Adrenal gland (tissue), 12 donors: ENCODE data around the gene HLCS. TPM values are rescaled to one million over a fixed set of nuclear protein-coding genes. Genes with fewer than 3 reads are reported as not detected.

ENCODE experiments used
- DNase-seq, 7 donors: peaks; one replicate each; pipeline ENCODE4 v3.0.0-alpha.2; 2019 to 2020
- H3K27ac ChIP-seq, 5 donors: fragments of 200-600 bp; sonication (generic) in 4 of 5; 1 replicate in 3 of 5; 2 replicates in 2 of 5; pipeline versions ENCODE4 v1.5.1 to v1.8.0; 2016 to 2020; ENCODE audit warnings: mild to moderate bottlenecking in 1 of 5
- H3K27me3 ChIP-seq: fragments of 200-600 bp; 2 replicates; pipeline ENCODE4 v1.8.0; 2021
- H3K36me3 ChIP-seq, 2 donors: fragments of 200-600 bp; replicated peaks in 1 of 2; 1 replicate in 1 of 2; 2 replicates in 1 of 2; pipeline versions ENCODE4 v1.5.1 to v1.8.0; 2018 to 2022
- H3K4me1 ChIP-seq, 2 donors: fragments of 200-600 bp; replicated peaks in 1 of 2; 1 replicate in 1 of 2; 2 replicates in 1 of 2; pipeline versions ENCODE4 v1.5.1 to v1.8.0; 2018 to 2021
- H3K4me3 ChIP-seq, 4 donors: fragments of 200-600 bp; sonication (generic) in 3 of 4; one replicate each; pipeline ENCODE4 v1.5.1; 2016 to 2018
- H3K9me3 ChIP-seq, 3 donors: fragments of 200-600 bp; sonication (generic) in 1 of 3; replicated peaks in 1 of 3; 1 replicate in 2 of 3; 2 replicates in 1 of 3; pipeline versions ENCODE4 v1.5.1 to v1.8.0; 2016 to 2021
- POLR2A ChIP-seq, 2 donors: fragments of 450-650 bp; IDR thresholded peaks; one replicate each; pipeline ENCODE4 v1.6.1; 2017; ENCODE audit warnings: antibody characterized with exemption in 2 of 2, mild to moderate bottlenecking in 2 of 2, moderate library complexity in 1 of 2
- WGBS, 4 donors: extraction: QIAGEN DNeasy Blood & Tissue Kit in 2 of 4; methylation state at CpG; one replicate each; pipeline versions ENCODE4 v1.1.5 to v1.1.7; 2013 to 2017; 5-methylcytosine and 5-hydroxymethylcytosine counted together
- intact Hi-C, 2 donors: fragments of 100-400 bp; cut with DNase I; formaldehyde crosslinking; loops; one replicate each; pipeline versions ENCODE4 v1.14.1 to v1.15.0; 2022 to 2023
- polyA plus RNA-seq, 3 donors: library from polyadenylated mRNA; stranded (reverse); fragments of 200-250 nt in 2 of 3; fragments of 350-450 nt in 1 of 3; fragmentation: Illumina TruSeq in 1 of 3; extraction: RNeasy Lipid Tissue Mini Kit (QIAGEN cat#74804) in 1 of 3; gene quantifications; one replicate each; pipeline ENCODE4 v1.2.3, GENCODE V29; 2013 to 2014
- total RNA-seq, 9 donors: library from RNA; depleted of rRNA in 4 of 9; stranded (reverse); fragments of >200 nt in 4 of 9; fragments of 120-200 nt in 1 of 9; fragmentation: NEBNext Ultra II Directional in 1 of 9; extraction: Animal tissue kit (Norgen Biotek cat#: 25700) in 1 of 9; gene quantifications; one replicate each; pipeline versions ENCODE4 v1.1.0 to v1.2.4, GENCODE V29; 2013 to 2023
- TF ChIP-seq, protein P1 (sequence below), 6 experiments: fragments of 450-650 bp in 4 of 6; fragments of 200-600 bp in 2 of 6; sonication (generic) in 1 of 6; IDR thresholded peaks; 1 replicate in 5 of 6; 2 replicates in 1 of 6; pipeline versions ENCODE4 v1.5.1 to v1.8.0; 2016 to 2021; ENCODE audit warnings: antibody characterized with exemption in 6 of 6, mild to moderate bottlenecking in 2 of 6, moderate library complexity in 1 of 6
- donor health status: healthy with polysubstance abuse.
- donor health status: Bipolar disorder and iron deficiency.
- donor health status: DM: yes; HTN: yes; CAD: no.
- donor health status: DM: no; HTN: no; CAD: no.
- donor health status: DM: no; HTN: no; CAD: no.
- donor health status: DM: yes; HTN: yes; CAD: no.

The HLCS gene
- total and polyA plus RNA-seq, 12 donors = 4.4 to 34.4 (median 19.8) TPM

DNA sequence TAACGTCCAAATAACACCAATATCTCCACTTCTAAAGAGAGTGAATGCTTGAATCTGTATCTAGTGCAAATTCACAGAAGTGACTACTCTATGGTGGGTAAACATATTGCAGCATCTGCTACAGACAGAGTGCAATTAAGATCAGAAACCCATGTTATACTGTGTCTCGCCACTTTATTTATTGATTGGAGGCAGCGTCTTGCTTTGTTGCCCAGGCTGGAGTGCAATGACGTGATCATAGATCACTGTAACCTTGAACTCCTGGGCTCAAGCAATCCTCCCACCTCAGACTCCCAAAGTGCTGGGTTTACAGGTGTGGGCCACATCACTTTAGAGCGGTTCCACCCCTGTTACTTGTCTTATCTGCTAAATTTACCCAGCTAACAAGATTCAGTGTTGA, 57.0 kb downstream of the HLCS start:
- TF ChIP-seq, protein P1, sequence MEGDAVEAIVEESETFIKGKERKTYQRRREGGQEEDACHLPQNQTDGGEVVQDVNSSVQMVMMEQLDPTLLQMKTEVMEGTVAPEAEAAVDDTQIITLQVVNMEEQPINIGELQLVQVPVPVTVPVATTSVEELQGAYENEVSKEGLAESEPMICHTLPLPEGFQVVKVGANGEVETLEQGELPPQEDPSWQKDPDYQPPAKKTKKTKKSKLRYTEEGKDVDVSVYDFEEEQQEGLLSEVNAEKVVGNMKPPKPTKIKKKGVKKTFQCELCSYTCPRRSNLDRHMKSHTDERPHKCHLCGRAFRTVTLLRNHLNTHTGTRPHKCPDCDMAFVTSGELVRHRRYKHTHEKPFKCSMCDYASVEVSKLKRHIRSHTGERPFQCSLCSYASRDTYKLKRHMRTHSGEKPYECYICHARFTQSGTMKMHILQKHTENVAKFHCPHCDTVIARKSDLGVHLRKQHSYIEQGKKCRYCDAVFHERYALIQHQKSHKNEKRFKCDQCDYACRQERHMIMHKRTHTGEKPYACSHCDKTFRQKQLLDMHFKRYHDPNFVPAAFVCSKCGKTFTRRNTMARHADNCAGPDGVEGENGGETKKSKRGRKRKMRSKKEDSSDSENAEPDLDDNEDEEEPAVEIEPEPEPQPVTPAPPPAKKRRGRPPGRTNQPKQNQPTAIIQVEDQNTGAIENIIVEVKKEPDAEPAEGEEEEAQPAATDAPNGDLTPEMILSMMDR (IDR thresholded peaks at IDR 0.05) = no peak
- TF ChIP-seq POLR2A (IDR thresholded peaks at IDR 0.05) = no peak

DNA sequence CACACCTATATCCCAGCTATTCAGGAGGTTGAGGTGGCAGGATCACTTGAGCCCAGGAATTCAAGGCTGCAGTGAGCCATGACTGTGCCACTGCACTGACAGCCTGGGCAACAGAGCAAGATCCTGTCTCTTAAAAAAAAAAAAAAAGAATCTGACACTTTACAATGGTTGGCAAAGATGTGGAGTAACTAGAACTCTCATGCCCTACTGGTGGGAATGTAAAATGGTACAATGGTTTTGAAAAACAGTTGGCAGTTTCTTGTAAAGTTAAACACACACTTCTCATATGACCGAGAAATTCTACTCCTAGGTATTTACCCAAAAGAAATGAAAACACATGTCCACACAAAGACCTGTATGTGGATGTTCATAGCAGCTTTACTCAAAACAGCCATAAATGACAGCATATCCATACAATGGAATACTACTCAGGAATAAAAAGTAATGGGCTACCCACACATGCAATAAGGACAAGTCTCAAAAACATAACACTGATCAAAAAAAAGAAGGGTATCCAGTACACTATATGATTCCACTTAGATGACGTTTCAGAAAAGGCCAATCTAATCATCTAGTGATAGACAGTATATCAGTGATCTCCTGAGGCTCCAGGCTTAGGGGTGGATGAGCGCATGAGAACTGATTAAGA, 58.1 kb downstream of the HLCS start:
- H3K4me1 ChIP-seq = no peaks in the 10 kb centered on the region
- TF ChIP-seq POLR2A (IDR thresholded peaks at IDR 0.05) = no peak
- TF ChIP-seq, protein P1 (IDR thresholded peaks at IDR 0.05) = no peak
- intact Hi-C loops = no loop called here
- no peaks in the 10 kb centered on the region for H3K36me3 ChIP-seq
- no peak overlapping the region for H3K4me3 ChIP-seq
- no peak overlapping the region for H3K27ac ChIP-seq
- H3K27me3 ChIP-seq = no peaks in the 10 kb centered on the region
- no peaks in the 10 kb centered on the region for H3K9me3 ChIP-seq
- 93 to 96% (median 94%) methylated on average over 3 of the region's 3 CpGs for whole genome bisulfite sequencing, 4 donors
- DNase-seq = no peak

More for the DNA sequence above, 57.0 kb downstream of the HLCS start:
- Histone ChIP-seq H3K9me3 (no peaks in the 10 kb centered on the region), H3K27me3 (no peaks in the 10 kb centered on the region), H3K4me1 (no peaks in the 10 kb centered on the region), H3K4me3 (no peak overlapping the region), H3K27ac (no peak overlapping the region), H3K36me3 (no peaks in the 10 kb centered on the region)
- DNase-seq = no peak
- 82 to 90% (median 86%) methylated on average over 5 of the region's 5 CpGs for WGBS, 4 donors
- intact Hi-C loops = no loop called here

DNA sequence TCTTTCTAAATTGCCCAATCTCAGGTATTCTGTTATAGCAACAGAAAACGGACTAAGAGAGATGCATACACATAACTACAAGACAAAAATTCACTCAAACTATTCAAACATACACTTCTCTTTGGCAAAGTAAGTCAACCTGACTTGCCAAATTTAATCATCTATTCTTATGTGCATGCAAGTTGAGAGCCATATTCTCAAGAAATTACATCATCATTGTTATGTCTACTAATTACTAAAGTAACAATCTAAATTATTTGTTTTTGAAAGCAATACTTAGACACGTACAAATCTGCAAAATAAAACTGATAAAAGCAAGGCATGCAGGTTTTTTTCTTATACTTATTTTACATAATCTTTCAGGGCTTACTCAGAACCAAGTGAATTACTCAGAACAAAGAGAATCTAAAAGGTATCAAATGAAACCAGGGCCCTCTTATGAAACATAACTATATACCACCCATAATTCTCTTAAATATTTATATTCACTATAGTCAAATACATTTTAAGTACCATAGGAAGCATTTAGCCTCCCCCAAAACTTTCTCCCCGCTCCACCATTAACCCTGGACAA, 62.3 kb downstream of the HLCS start:
- intact Hi-C loops = no loop called here
- Histone ChIP-seq H3K27me3 (no peaks in the 10 kb centered on the region), H3K27ac (no peak overlapping the region), H3K4me3 (no peak overlapping the region), H3K36me3 (no peaks in the 10 kb centered on the region), H3K4me1 (no peaks in the 10 kb centered on the region), H3K9me3 (no peaks in the 10 kb centered on the region)
- TF ChIP-seq POLR2A (IDR thresholded peaks at IDR 0.05) = no peak
- TF ChIP-seq, protein P1 (IDR thresholded peaks at IDR 0.05) = no peak
- no peak for DNase-seq
- WGBS, 4 donors = 91 to 94% (median 93%) methylated on average over 3 of the region's 3 CpGs

DNA sequence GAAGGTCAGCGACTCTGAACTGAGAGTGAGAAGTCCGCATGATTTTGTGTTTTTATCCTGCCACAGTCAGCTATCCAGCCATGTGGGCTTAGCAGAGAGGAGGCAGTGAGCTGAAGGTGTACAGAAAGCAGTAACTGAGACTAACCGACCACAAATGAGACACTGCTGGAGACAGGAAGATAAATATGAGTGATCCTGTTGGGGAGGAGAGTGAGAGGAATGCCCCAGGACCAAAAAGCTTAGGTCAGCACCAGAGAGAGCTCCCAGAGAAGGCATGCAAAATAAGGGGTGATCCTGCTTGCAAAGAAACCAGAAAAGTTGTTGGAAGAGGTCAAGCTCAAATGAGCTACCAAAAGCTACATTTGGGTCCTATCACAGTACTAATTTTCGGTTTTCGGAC, 63.7 kb downstream of the HLCS start:
- Histone ChIP-seq H3K36me3 (no peaks in the 10 kb centered on the region), H3K4me3 (no peak overlapping the region), H3K9me3 (no peaks in the 10 kb centered on the region), H3K4me1 (no peaks in the 10 kb centered on the region), H3K27ac (no peak overlapping the region), H3K27me3 (no peaks in the 10 kb centered on the region)
- no peak for TF ChIP-seq POLR2A (IDR thresholded peaks at IDR 0.05)
- TF ChIP-seq, protein P1 (IDR thresholded peaks at IDR 0.05) = no peak
- 79 to 87% (median 84%) methylated on average over 5 of the region's 5 CpGs for WGBS, 4 donors
- DNase-seq = no peak
- intact Hi-C loops = no loop called here
